ENCODE measurements around the gene NR1D1.

DNA sequence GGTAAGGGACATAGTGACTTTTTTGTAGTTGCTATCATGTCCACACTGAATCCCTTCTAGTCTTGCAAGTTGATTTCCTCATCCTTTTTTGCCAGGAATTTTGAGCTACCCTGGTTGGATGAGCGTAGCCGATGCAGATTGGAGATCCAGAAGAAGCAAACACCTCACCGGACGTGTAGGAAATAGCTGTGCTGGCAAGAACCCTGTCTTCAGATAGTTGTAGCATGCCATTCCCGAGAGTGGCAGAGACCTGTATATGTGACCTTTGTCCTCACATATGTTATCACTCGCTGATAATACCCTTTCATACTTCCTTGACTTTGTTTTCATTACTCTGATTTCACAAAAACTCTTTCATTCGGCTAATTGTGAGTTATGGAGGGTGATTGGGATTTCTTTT, 33.8 kb upstream of the NR1D1 start:
- TF ChIP-seq, protein P1, sequence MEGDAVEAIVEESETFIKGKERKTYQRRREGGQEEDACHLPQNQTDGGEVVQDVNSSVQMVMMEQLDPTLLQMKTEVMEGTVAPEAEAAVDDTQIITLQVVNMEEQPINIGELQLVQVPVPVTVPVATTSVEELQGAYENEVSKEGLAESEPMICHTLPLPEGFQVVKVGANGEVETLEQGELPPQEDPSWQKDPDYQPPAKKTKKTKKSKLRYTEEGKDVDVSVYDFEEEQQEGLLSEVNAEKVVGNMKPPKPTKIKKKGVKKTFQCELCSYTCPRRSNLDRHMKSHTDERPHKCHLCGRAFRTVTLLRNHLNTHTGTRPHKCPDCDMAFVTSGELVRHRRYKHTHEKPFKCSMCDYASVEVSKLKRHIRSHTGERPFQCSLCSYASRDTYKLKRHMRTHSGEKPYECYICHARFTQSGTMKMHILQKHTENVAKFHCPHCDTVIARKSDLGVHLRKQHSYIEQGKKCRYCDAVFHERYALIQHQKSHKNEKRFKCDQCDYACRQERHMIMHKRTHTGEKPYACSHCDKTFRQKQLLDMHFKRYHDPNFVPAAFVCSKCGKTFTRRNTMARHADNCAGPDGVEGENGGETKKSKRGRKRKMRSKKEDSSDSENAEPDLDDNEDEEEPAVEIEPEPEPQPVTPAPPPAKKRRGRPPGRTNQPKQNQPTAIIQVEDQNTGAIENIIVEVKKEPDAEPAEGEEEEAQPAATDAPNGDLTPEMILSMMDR (conservative IDR thresholded peaks at IDR 0.05): no peak
- TF ChIP-seq ZFX (IDR thresholded peaks at IDR 0.05): no peak
